Testis (tissue), 2 donors: ENCODE data around the gene ZNF106.

Experiments used
- POLR2A ChIP-seq: fragments of 450-650 bp; IDR thresholded peaks from one replicate; pipeline ENCODE4 v1.6.1; 2017; ENCODE audit warnings: antibody characterized with exemption, mild to moderate bottlenecking, moderate library complexity
- TF ChIP-seq, protein P1 (sequence below), 3 experiments: fragments of 450-650 bp in 2 of 3; fragments of 200-600 bp in 1 of 3; sonication (generic) in 1 of 3; IDR thresholded peaks; one replicate each; pipeline ENCODE4 v1.5.1; 2016 to 2019; ENCODE audit warnings: antibody characterized with exemption in 3 of 3, mild to moderate bottlenecking in 2 of 3, moderate library complexity in 1 of 3

DNA sequence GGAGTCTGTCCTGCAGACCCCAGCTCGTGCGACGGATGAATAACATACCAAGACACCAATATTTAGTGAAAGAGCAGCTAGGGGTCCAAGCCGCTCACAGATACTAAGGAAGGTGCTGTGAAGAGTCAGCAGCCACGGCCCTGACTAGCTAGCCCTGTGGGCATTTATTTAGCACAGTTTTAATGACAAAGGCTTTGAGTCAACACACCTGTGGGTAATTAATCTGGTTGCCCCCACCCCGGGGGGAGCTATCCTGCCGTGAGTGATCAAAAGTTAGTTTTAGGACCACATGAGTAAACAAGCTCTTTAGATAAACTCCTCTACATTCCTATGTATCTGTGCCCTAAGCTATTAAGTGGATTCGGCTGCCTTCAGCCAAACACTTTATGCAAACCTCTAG is 112.9 kb downstream of the ZNF106 start:
- no peak for TF ChIP-seq POLR2A
- TF ChIP-seq, protein P1, sequence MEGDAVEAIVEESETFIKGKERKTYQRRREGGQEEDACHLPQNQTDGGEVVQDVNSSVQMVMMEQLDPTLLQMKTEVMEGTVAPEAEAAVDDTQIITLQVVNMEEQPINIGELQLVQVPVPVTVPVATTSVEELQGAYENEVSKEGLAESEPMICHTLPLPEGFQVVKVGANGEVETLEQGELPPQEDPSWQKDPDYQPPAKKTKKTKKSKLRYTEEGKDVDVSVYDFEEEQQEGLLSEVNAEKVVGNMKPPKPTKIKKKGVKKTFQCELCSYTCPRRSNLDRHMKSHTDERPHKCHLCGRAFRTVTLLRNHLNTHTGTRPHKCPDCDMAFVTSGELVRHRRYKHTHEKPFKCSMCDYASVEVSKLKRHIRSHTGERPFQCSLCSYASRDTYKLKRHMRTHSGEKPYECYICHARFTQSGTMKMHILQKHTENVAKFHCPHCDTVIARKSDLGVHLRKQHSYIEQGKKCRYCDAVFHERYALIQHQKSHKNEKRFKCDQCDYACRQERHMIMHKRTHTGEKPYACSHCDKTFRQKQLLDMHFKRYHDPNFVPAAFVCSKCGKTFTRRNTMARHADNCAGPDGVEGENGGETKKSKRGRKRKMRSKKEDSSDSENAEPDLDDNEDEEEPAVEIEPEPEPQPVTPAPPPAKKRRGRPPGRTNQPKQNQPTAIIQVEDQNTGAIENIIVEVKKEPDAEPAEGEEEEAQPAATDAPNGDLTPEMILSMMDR (IDR thresholded peaks at IDR 0.05) = no peak
